Measurements from ENCODE around the gene MCCC2. TPM values are rescaled to one million over a fixed set of nuclear protein-coding genes. Genes with fewer than 3 reads are reported as not detected.

MCCC2 gene
- total RNA-seq, 1 experiment from 2014 or later = 47.2 TPM

- Histone ChIP-seq H3K4me3 (replicated peaks in 1 of 2; ENCODE audit: low read depth in 1 of 2, low read length in 2 of 2) (no peak overlapping the region), H3K27ac (ENCODE audit: low read depth, low read length) (no peak overlapping the region), H3K9me3 (ENCODE audit: control insufficient read depth in 1 of 2, insufficient read depth in 1 of 2, low read depth in 1 of 2, low read length in 2 of 2) (no peaks in the 10 kb centered on the region), H2AFZ (ENCODE audit: low read depth, low read length, poor library complexity, severe bottlenecking) (no peak overlapping the region), H3K4me1 (ENCODE audit: control insufficient read depth in 1 of 2, insufficient read depth in 2 of 2, low read length in 2 of 2) (no peaks in the 10 kb centered on the region), H3K79me2 (ENCODE audit: insufficient read depth, low read length) (no peaks in the 10 kb centered on the region), H3K27me3 (ENCODE audit: insufficient read depth, low read length) (no peaks in the 10 kb centered on the region), H3K9ac (ENCODE audit: low read length) (no peak overlapping the region), H3K9me2 (ENCODE audit: insufficient read depth) (no peaks in the 10 kb centered on the region), H3K36me3 (ENCODE audit: control insufficient read depth in 1 of 2, insufficient read depth in 2 of 2, low read length in 2 of 2) (peaks cover 15 to 30% of the 10 kb centered on the region in 2 experiments), H3K4me2 (ENCODE audit: low read length) (no peak overlapping the region), H4K20me1 (ENCODE audit: insufficient read depth) (no peaks in the 10 kb centered on the region)
- no TSS peak for BruUV-seq (replicated peaks)
- DNase-seq (ENCODE audit: low read depth, low spot score) (no peak), ATAC-seq (no peak)
- intact Hi-C loops (cut with micrococcal nuclease) = loop anchor here (10.0 kb wide), 1 partner anchor 48 kb away; no protein-coding TSS in a partner anchor
- CTCF ChIA-PET = no interaction called here
- no peak for TF ChIP-seq EZH2phosphoT487 (IDR thresholded peaks at IDR 0.05; ENCODE audit: borderline replicate concordance)
- no peak for TF ChIP-seq EZH2 (IDR thresholded peaks at IDR 0.05)
- TF ChIP-seq POLR2A (IDR thresholded peaks at IDR 0.05; ENCODE audit: borderline replicate concordance, extremely low read depth, insufficient read depth, insufficient read length) = no peak
- TF ChIP-seq JUND (IDR thresholded peaks at IDR 0.05) = no peak
- POLR2A ChIA-PET = no interaction called here
- RAD21 ChIA-PET (ENCODE audit: low non-redundant PET in 1 of 2, low total read pairs in 2 of 2, uncharacterized antibody in 2 of 2, unreplicated experiment in 2 of 2) = no interaction called here
Observed at GRCh38 chr5:71563161-71563560, 24.0 kb upstream of the MCCC2 start.

GRCh38 chr5:71564895-71565294 lies 22.2 kb upstream of the MCCC2 start:
- RAD21 ChIA-PET (ENCODE audit: low non-redundant PET in 1 of 2, low total read pairs in 2 of 2, uncharacterized antibody in 2 of 2, unreplicated experiment in 2 of 2) = no interaction called here
- Histone ChIP-seq H3K9me2 (ENCODE audit: insufficient read depth) (no peaks in the 10 kb centered on the region), H4K20me1 (ENCODE audit: insufficient read depth) (no peaks in the 10 kb centered on the region), H2AFZ (ENCODE audit: low read depth, low read length, poor library complexity, severe bottlenecking) (no peak overlapping the region), H3K4me3 (replicated peaks in 1 of 2; ENCODE audit: low read depth in 1 of 2, low read length in 2 of 2) (no peak overlapping the region), H3K79me2 (ENCODE audit: insufficient read depth, low read length) (no peaks in the 10 kb centered on the region), H3K36me3 (ENCODE audit: control insufficient read depth in 1 of 2, insufficient read depth in 2 of 2, low read length in 2 of 2) (peaks cover 12 to 24% of the 10 kb centered on the region in 2 experiments; a peak in 3 of 4 replicates), H3K4me1 (ENCODE audit: control insufficient read depth in 1 of 2, insufficient read depth in 2 of 2, low read length in 2 of 2) (no peaks in the 10 kb centered on the region), H3K9me3 (ENCODE audit: control insufficient read depth in 1 of 2, insufficient read depth in 1 of 2, low read depth in 1 of 2, low read length in 2 of 2) (no peaks in the 10 kb centered on the region), H3K4me2 (ENCODE audit: low read length) (no peak overlapping the region), H3K9ac (ENCODE audit: low read length) (no peak overlapping the region), H3K27ac (ENCODE audit: low read depth, low read length) (no peak overlapping the region), H3K27me3 (ENCODE audit: insufficient read depth, low read length) (no peaks in the 10 kb centered on the region)
- DNase-seq (ENCODE audit: low read depth, low spot score) (no peak), ATAC-seq (no peak)
- POLR2A ChIA-PET = no interaction called here
- CTCF ChIA-PET = no interaction called here
- BruUV-seq (replicated peaks) = no TSS peak
- intact Hi-C loops (cut with micrococcal nuclease) = loop anchor here (10.0 kb wide), 1 partner anchor 50 kb away; no protein-coding TSS in a partner anchor
- no peak for TF ChIP-seq ZFX (IDR thresholded peaks at IDR 0.05)
- TF ChIP-seq EZH2 (IDR thresholded peaks at IDR 0.05) = no peak
- no peak for TF ChIP-seq POLR2A (IDR thresholded peaks at IDR 0.05; ENCODE audit: borderline replicate concordance, extremely low read depth, insufficient read depth, insufficient read length)
- no peak for TF ChIP-seq CEBPB (IDR thresholded peaks at IDR 0.05; ENCODE audit: low read depth)
- no peak for TF ChIP-seq ELF1 (IDR thresholded peaks at IDR 0.05; ENCODE audit: borderline replicate concordance, low read depth)
- no peak for TF ChIP-seq MAX (IDR thresholded peaks at IDR 0.05)
- TF ChIP-seq FOSL1 (IDR thresholded peaks at IDR 0.05; ENCODE audit: low read depth) = no peak
- TF ChIP-seq ATF3 (IDR thresholded peaks at IDR 0.05) = no peak
- TF ChIP-seq YY1 (IDR thresholded peaks at IDR 0.05; ENCODE audit: extremely low read depth, insufficient replicate concordance, low read depth, low read length) = no peak
- TF ChIP-seq ZNF274 (IDR thresholded peaks at IDR 0.05; ENCODE audit: low read depth, low read length) = no peak
- no peak for TF ChIP-seq RAD21 (IDR thresholded peaks at IDR 0.05; ENCODE audit: low read depth)
- no peak for TF ChIP-seq EGR1 (IDR thresholded peaks at IDR 0.05; ENCODE audit: low read depth)
- TF ChIP-seq POLR2AphosphoS5 (IDR thresholded peaks at IDR 0.05; ENCODE audit: low read depth, low read length) = no peak
- TF ChIP-seq SP1 (IDR thresholded peaks at IDR 0.05; ENCODE audit: low read depth) = no peak
- no peak for TF ChIP-seq JUND (IDR thresholded peaks at IDR 0.05)
- no peak for TF ChIP-seq CBX3 (IDR thresholded peaks at IDR 0.05; ENCODE audit: low read depth)
- TF ChIP-seq, protein P1, sequence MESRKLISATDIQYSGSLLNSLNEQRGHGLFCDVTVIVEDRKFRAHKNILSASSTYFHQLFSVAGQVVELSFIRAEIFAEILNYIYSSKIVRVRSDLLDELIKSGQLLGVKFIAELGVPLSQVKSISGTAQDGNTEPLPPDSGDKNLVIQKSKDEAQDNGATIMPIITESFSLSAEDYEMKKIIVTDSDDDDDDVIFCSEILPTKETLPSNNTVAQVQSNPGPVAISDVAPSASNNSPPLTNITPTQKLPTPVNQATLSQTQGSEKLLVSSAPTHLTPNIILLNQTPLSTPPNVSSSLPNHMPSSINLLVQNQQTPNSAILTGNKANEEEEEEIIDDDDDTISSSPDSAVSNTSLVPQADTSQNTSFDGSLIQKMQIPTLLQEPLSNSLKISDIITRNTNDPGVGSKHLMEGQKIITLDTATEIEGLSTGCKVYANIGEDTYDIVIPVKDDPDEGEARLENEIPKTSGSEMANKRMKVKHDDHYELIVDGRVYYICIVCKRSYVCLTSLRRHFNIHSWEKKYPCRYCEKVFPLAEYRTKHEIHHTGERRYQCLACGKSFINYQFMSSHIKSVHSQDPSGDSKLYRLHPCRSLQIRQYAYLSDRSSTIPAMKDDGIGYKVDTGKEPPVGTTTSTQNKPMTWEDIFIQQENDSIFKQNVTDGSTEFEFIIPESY (IDR thresholded peaks at IDR 0.05; ENCODE audit: extremely low read depth, insufficient replicate concordance, low read length) = no peak

All from HCT116 (cell line).